MM.1S (cell line): ENCODE data around the gene MACROD2.

Experiments
- DNase-seq: peaks from one replicate; pipeline ENCODE4 v3.0.0-alpha.2; 2015
- H2AFZ ChIP-seq: fragments of 300-600 bp; sonication (generic); 2 replicates; pipeline ENCODE4 v1.6.0; 2016; ENCODE audit warnings: antibody characterized with exemption, low read length
- H3F3A ChIP-seq: fragments of 300-600 bp; sonication (generic); 2 replicates; pipeline ENCODE4 v1.6.1; 2016; ENCODE audit warnings: mild to moderate bottlenecking, antibody characterized with exemption, low read length, moderate library complexity, mixed read lengths; ENCODE audit not compliant: insufficient read depth
- H3K27ac ChIP-seq: fragments of 300-600 bp; sonication (generic); 2 replicates; pipeline ENCODE4 v1.5.1; 2016; ENCODE audit warnings: mild to moderate bottlenecking, low read length
- H3K27me3 ChIP-seq: fragments of 300-600 bp; sonication (generic); replicated peaks from 2 replicates; pipeline ENCODE4 v1.6.0; 2016; ENCODE audit warnings: low read length; ENCODE audit not compliant: insufficient read depth
- H3K36me3 ChIP-seq: fragments of 300-600 bp; sonication (generic); replicated peaks from 2 replicates; pipeline ENCODE4 v1.6.1; 2016; ENCODE audit warnings: mild to moderate bottlenecking, low read length, mixed read lengths; ENCODE audit not compliant: insufficient read depth
- H3K4me1 ChIP-seq: fragments of 300-600 bp; sonication (generic); 2 replicates; pipeline ENCODE4 v1.6.1; 2016; ENCODE audit warnings: low read length, mixed read lengths
- H3K4me2 ChIP-seq: fragments of 300-600 bp; sonication (generic); 2 replicates; pipeline ENCODE4 v1.6.0; 2016; ENCODE audit warnings: low read depth, low read length
- H3K4me3 ChIP-seq: fragments of 300-600 bp; sonication (generic); 2 replicates; pipeline ENCODE4 v1.5.1; 2016; ENCODE audit warnings: low read length, mixed read lengths
- H3K79me2 ChIP-seq: fragments of 300-600 bp; sonication (generic); 2 replicates; pipeline ENCODE4 v1.6.1; 2016; ENCODE audit warnings: mixed run types, low read length, mixed read lengths
- H3K9ac ChIP-seq: fragments of 300-600 bp; sonication (generic); 2 replicates; pipeline ENCODE4 v1.6.1; 2016; ENCODE audit warnings: low read length, mixed read lengths
- H3K9me2 ChIP-seq: fragments of 300-600 bp; sonication (generic); replicated peaks from 2 replicates; pipeline ENCODE4 v1.6.1; 2016; ENCODE audit warnings: mild to moderate bottlenecking, low read length, mixed read lengths; ENCODE audit not compliant: insufficient read depth
- H3K9me3 ChIP-seq: fragments of 300-600 bp; sonication (generic); replicated peaks from 2 replicates; pipeline ENCODE4 v1.6.1; 2016; ENCODE audit warnings: mild to moderate bottlenecking, low read length, mixed read lengths; ENCODE audit not compliant: insufficient read depth
- H4K20me1 ChIP-seq: fragments of 300-600 bp; sonication (generic); 2 replicates; pipeline ENCODE4 v1.6.1; 2016; ENCODE audit warnings: mild to moderate bottlenecking, low read length, moderate library complexity, mixed read lengths; ENCODE audit not compliant: insufficient read depth
- CTCF ChIP-seq: fragments of 300-600 bp; sonication (generic); IDR thresholded peaks from 2 replicates; pipeline ENCODE4 v1.5.1; 2016; ENCODE audit warnings: antibody characterized with exemption, low read length, mixed read lengths
- EZH2 ChIP-seq: fragments of 300-600 bp; sonication (generic); optimal IDR thresholded peaks from 2 replicates; pipeline ENCODE3; 2017; ENCODE audit warnings: low read depth, mild to moderate bottlenecking, antibody characterized with exemption, low read length, mixed read lengths
- EZH2phosphoT487 ChIP-seq: fragments of 300-600 bp; sonication (generic); IDR thresholded peaks from 2 replicates; pipeline ENCODE4 v1.6.1; 2018; ENCODE audit warnings: antibody characterized with exemption, low read length

Gene MACROD2

GRCh38 chr20:14721926-14722452, 726.7 kb downstream of the MACROD2 start:
- no peak for DNase-seq
- no peaks in the 10 kb centered on the region for H3F3A ChIP-seq
- H3K36me3 ChIP-seq, result no peaks in the 10 kb centered on the region
- no peak overlapping the region for H3K4me3 ChIP-seq
- no peaks in the 10 kb centered on the region; the same call in 1 of the 2 replicates for H3K9me3 ChIP-seq
- H3K4me2 ChIP-seq, result no peak overlapping the region
- H3K4me1 ChIP-seq, result peaks cover 6% of the 10 kb centered on the region; the same call in 1 of the 2 replicates
- no peaks in the 10 kb centered on the region for H3K9me2 ChIP-seq
- no peaks in the 10 kb centered on the region for H3K27me3 ChIP-seq
- no peaks in the 10 kb centered on the region for H3K79me2 ChIP-seq
- TF ChIP-seq EZH2phosphoT487 (no peak), CTCF (no peak), EZH2 (no peak)
- H4K20me1 ChIP-seq, result no peaks in the 10 kb centered on the region
- no peak overlapping the region for H3K27ac ChIP-seq
- H3K9ac ChIP-seq, result no peak overlapping the region
- H2AFZ ChIP-seq, result no peak overlapping the region

GRCh38 chr20:14723614-14724013, 728.3 kb downstream of the MACROD2 start:
- TF ChIP-seq EZH2, result no peak
- no peak for TF ChIP-seq EZH2phosphoT487
- TF ChIP-seq CTCF, result no peak
- Histone ChIP-seq H3K4me1 (no peaks in the 10 kb centered on the region), H3K79me2 (no peaks in the 10 kb centered on the region), H3K4me2 (no peak overlapping the region), H3K27me3 (no peaks in the 10 kb centered on the region), H3K9me2 (no peaks in the 10 kb centered on the region), H3K36me3 (no peaks in the 10 kb centered on the region), H4K20me1 (no peaks in the 10 kb centered on the region), H3K9ac (no peak overlapping the region), H2AFZ (no peak overlapping the region), H3F3A (no peaks in the 10 kb centered on the region), H3K27ac (no peak overlapping the region), H3K4me3 (no peak overlapping the region), H3K9me3 (no peaks in the 10 kb centered on the region)
- DNase-seq, result no peak

GRCh38 chr20:14724036-14724435, 728.7 kb downstream of the MACROD2 start:
- no peak overlapping the region for H2AFZ ChIP-seq

More at GRCh38 chr20:14724036-14724435, 728.7 kb downstream of the MACROD2 start:
- Histone ChIP-seq H3K9me3 (no peaks in the 10 kb centered on the region), H4K20me1 (no peaks in the 10 kb centered on the region), H3F3A (no peaks in the 10 kb centered on the region), H3K4me3 (no peak overlapping the region), H3K4me2 (no peak overlapping the region), H3K27ac (no peak overlapping the region), H3K9ac (no peak overlapping the region), H3K9me2 (no peaks in the 10 kb centered on the region), H3K27me3 (no peaks in the 10 kb centered on the region), H3K36me3 (no peaks in the 10 kb centered on the region), H3K4me1 (no peaks in the 10 kb centered on the region), H3K79me2 (no peaks in the 10 kb centered on the region)
- no peak for TF ChIP-seq EZH2
- no peak for TF ChIP-seq CTCF
- TF ChIP-seq EZH2phosphoT487, result no peak
- DNase-seq, result no peak
